ENCODE data around the gene TMEM54. TPM values are rescaled to one million over a fixed set of nuclear protein-coding genes. Genes with fewer than 3 reads are reported as not detected.

TMEM54 gene
- total and polyA plus RNA-seq, 2 experiments from 2014 or later = 11.2 to 11.7 TPM

DNA sequence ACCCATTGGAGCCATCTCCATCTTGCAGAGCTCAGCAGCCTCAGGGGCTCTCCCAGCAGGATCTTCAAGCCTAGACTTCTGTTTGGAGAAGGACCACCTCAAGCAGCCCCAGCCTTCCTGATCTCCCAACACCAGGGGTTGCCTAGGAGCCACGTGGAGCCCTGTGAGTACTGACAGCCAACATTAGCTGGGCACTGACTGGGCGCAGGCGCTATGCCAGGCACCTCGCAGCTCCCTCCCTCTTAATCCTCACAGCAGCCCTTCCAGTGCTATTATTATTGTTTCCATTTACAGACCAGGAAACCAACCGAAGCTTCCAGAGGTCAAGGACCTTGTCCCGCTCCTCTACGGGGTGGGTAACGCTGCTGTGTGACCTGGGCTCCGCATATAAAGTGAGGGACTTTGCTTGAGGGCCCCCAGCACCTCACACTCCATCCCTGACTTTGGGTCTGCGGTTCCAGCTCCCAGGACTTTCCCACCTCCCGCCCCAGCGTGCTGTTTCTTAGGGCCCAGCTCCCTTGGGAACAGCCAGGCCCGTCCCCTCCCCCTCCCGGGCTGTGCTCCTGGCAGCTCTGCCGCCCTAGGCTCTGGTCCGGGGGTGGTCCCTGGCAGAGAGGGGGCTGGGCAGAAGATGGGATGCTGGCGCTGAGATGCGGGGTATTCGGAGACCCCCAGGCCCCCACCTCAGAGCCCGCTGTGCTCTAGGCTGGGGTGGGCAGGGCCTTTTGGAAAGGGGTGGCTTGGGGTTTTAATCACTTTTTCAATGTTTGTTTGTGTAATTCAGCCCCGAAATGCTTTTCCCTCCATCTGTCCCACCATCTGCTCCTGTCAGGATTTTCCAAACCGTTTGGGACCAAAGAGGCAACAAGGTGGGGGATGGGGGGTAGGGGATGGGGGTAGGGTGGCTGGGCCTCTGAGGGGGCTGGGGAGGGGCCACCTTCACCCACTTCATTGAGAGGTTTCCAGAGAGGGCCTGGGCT, 19.0 kb downstream of the TMEM54 start:
- Histone ChIP-seq H3K27ac (ENCODE audit: low read depth) (no peak overlapping the region), H3K4me2 (peak overlapping the region; percentile 62; the same call in 1 of the 2 replicates), H3K4me1 (ENCODE audit: insufficient read depth) (peaks cover 15% of the 10 kb centered on the region), H2AFZ (peak overlapping the region; percentile 32; the same call in 1 of the 2 replicates), H3K79me2 (replicated peaks; ENCODE audit: insufficient read depth) (no peaks in the 10 kb centered on the region), H3F3A (replicated peaks; ENCODE audit: low read depth) (no peaks in the 10 kb centered on the region), H3K27me3 (ENCODE audit: insufficient read depth) (peaks cover 24% of the 10 kb centered on the region), H3K4me3 (peak overlapping the region; percentile 23; the same call in 1 of the 2 replicates), H4K20me1 (replicated peaks; ENCODE audit: insufficient read depth) (peaks cover 6% of the 10 kb centered on the region; the same call in 1 of the 2 replicates), H3K36me3 (ENCODE audit: insufficient read depth) (no peaks in the 10 kb centered on the region), H3K9me2 (ENCODE audit: insufficient read depth) (no peaks in the 10 kb centered on the region)
- no peaks in the 10 kb centered on the region for H3K9me3 Mint-ChIP-seq
- H3K4me1 Mint-ChIP-seq = peaks cover 29% of the 10 kb centered on the region
- no peak for DNase-seq (ENCODE audit: low spot score)
- no peaks in the 10 kb centered on the region; the same call in 2 of the 3 replicates for H3K36me3 Mint-ChIP-seq (ENCODE audit: low read depth)
- no peak for TF ChIP-seq ZNF331 (CRISPR knock-in tag; IDR thresholded peaks at IDR 0.05; ENCODE audit: low read depth)
- no peak for TF ChIP-seq REST (IDR thresholded peaks at IDR 0.05; ENCODE audit: unreplicated experiment)
- TF ChIP-seq POLR2AphosphoS5 (IDR thresholded peaks at IDR 0.05; ENCODE audit: low read depth) = no peak
- no peak for TF ChIP-seq STAT1 (IDR thresholded peaks at IDR 0.05; ENCODE audit: unreplicated experiment)
- TF ChIP-seq NANOG (IDR thresholded peaks at IDR 0.05; ENCODE audit: borderline replicate concordance) = no peak
- TF ChIP-seq EZH2phosphoT487 (IDR thresholded peaks at IDR 0.05; ENCODE audit: unreplicated experiment) = no peak
- TF ChIP-seq, protein P1, sequence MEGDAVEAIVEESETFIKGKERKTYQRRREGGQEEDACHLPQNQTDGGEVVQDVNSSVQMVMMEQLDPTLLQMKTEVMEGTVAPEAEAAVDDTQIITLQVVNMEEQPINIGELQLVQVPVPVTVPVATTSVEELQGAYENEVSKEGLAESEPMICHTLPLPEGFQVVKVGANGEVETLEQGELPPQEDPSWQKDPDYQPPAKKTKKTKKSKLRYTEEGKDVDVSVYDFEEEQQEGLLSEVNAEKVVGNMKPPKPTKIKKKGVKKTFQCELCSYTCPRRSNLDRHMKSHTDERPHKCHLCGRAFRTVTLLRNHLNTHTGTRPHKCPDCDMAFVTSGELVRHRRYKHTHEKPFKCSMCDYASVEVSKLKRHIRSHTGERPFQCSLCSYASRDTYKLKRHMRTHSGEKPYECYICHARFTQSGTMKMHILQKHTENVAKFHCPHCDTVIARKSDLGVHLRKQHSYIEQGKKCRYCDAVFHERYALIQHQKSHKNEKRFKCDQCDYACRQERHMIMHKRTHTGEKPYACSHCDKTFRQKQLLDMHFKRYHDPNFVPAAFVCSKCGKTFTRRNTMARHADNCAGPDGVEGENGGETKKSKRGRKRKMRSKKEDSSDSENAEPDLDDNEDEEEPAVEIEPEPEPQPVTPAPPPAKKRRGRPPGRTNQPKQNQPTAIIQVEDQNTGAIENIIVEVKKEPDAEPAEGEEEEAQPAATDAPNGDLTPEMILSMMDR (conservative IDR thresholded peaks at IDR 0.05; ENCODE audit: low read depth in 2 of 2) = no peak
- TF ChIP-seq, protein P2, sequence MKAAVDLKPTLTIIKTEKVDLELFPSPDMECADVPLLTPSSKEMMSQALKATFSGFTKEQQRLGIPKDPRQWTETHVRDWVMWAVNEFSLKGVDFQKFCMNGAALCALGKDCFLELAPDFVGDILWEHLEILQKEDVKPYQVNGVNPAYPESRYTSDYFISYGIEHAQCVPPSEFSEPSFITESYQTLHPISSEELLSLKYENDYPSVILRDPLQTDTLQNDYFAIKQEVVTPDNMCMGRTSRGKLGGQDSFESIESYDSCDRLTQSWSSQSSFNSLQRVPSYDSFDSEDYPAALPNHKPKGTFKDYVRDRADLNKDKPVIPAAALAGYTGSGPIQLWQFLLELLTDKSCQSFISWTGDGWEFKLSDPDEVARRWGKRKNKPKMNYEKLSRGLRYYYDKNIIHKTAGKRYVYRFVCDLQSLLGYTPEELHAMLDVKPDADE (IDR thresholded peaks at IDR 0.05) = no peak
- TF ChIP-seq CREB1 (CRISPR knock-in tag; IDR thresholded peaks at IDR 0.05; ENCODE audit: low read depth) = no peak
- TF ChIP-seq, protein P3, sequence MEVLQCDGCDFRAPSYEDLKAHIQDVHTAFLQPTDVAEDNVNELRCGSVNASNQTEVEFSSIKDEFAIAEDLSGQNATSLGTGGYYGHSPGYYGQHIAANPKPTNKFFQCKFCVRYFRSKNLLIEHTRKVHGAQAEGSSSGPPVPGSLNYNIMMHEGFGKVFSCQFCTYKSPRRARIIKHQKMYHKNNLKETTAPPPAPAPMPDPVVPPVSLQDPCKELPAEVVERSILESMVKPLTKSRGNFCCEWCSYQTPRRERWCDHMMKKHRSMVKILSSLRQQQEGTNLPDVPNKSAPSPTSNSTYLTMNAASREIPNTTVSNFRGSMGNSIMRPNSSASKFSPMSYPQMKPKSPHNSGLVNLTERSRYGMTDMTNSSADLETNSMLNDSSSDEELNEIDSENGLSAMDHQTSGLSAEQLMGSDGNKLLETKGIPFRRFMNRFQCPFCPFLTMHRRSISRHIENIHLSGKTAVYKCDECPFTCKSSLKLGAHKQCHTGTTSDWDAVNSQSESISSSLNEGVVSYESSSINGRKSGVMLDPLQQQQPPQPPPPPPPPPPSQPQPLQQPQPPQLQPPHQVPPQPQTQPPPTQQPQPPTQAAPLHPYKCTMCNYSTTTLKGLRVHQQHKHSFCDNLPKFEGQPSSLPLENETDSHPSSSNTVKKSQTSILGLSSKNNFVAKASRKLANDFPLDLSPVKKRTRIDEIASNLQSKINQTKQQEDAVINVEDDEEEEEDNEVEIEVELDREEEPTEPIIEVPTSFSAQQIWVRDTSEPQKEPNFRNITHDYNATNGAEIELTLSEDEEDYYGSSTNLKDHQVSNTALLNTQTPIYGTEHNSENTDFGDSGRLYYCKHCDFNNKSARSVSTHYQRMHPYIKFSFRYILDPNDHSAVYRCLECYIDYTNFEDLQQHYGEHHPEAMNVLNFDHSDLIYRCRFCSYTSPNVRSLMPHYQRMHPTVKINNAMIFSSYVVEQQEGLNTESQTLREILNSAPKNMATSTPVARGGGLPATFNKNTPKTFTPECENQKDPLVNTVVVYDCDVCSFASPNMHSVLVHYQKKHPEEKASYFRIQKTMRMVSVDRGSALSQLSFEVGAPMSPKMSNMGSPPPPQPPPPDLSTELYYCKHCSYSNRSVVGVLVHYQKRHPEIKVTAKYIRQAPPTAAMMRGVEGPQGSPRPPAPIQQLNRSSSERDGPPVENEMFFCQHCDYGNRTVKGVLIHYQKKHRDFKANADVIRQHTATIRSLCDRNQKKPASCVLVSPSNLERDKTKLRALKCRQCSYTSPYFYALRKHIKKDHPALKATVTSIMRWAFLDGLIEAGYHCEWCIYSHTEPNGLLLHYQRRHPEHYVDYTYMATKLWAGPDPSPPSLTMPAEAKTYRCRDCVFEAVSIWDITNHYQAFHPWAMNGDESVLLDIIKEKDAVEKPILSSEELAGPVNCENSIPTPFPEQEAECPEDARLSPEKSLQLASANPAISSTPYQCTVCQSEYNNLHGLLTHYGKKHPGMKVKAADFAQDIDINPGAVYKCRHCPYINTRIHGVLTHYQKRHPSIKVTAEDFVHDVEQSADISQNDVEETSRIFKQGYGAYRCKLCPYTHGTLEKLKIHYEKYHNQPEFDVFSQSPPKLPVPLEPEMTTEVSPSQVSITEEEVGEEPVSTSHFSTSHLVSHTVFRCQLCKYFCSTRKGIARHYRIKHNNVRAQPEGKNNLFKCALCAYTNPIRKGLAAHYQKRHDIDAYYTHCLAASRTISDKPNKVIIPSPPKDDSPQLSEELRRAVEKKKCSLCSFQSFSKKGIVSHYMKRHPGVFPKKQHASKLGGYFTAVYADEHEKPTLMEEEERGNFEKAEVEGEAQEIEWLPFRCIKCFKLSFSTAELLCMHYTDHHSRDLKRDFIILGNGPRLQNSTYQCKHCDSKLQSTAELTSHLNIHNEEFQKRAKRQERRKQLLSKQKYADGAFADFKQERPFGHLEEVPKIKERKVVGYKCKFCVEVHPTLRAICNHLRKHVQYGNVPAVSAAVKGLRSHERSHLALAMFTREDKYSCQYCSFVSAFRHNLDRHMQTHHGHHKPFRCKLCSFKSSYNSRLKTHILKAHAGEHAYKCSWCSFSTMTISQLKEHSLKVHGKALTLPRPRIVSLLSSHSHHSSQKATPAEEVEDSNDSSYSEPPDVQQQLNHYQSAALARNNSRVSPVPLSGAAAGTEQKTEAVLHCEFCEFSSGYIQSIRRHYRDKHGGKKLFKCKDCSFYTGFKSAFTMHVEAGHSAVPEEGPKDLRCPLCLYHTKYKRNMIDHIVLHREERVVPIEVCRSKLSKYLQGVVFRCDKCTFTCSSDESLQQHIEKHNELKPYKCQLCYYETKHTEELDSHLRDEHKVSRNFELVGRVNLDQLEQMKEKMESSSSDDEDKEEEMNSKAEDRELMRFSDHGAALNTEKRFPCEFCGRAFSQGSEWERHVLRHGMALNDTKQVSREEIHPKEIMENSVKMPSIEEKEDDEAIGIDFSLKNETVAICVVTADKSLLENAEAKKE (CRISPR knock-in tag; IDR thresholded peaks at IDR 0.05) = no peak
- no peak for TF ChIP-seq JUNB (IDR thresholded peaks at IDR 0.05; ENCODE audit: unreplicated experiment)
- no peak for TF ChIP-seq ZNF114 (CRISPR knock-in tag; IDR thresholded peaks at IDR 0.05)
- TF ChIP-seq EZH2 (IDR thresholded peaks at IDR 0.05; ENCODE audit: low read depth, unreplicated experiment) = no peak
- H3K27me3 Mint-ChIP-seq (ENCODE audit: insufficient read depth, low read depth, poor library complexity) = peaks cover 25% of the 10 kb centered on the region
- peak; percentile 13 for ATAC-seq
- no peak overlapping the region for H3K4me3 Mint-ChIP-seq
- H3K27ac Mint-ChIP-seq = no peak overlapping the region
